Measurements from ENCODE around the gene ABL1. TPM values are rescaled to one million over a fixed set of nuclear protein-coding genes. Genes with fewer than 3 reads are reported as not detected.

The ABL1 gene
- total and polyA plus RNA-seq, 2 of the 13 experiments (the other 11 are each of a cell fraction or from before 2014, with no cell fraction given) = 10.8 to 20.4 TPM

- TF ChIP-seq HNF1A (IDR thresholded peaks at IDR 0.05; ENCODE audit: low read depth) = no peak
- no peak for TF ChIP-seq HNF1A (CRISPR knock-in tag; IDR thresholded peaks at IDR 0.05; ENCODE audit: borderline replicate concordance)
- no peak for TF ChIP-seq ZNF354B (CRISPR knock-in tag; IDR thresholded peaks at IDR 0.05)
- TF ChIP-seq ZNF205 (CRISPR knock-in tag; IDR thresholded peaks at IDR 0.05) = no peak
- TF ChIP-seq AGO2 (optimal IDR thresholded peaks at IDR 0.05; ENCODE audit: low read depth, low read length) = peak; percentile 43
- 0 out of 2 replicates have a peak, but pooled peaks have one; percentile 27 for TF ChIP-seq ZBTB10 (CRISPR knock-in tag; IDR thresholded peaks at IDR 0.05; ENCODE audit: borderline replicate concordance)
- 0 out of 2 replicates have a peak, but pooled peaks have one; percentile 8 for TF ChIP-seq KAT7 (CRISPR knock-in tag; IDR thresholded peaks at IDR 0.05; ENCODE audit: borderline replicate concordance)
- no peak for TF ChIP-seq ZNF782 (CRISPR knock-in tag; IDR thresholded peaks at IDR 0.05; ENCODE audit: borderline replicate concordance)
- TF ChIP-seq TBL1XR1 (IDR thresholded peaks at IDR 0.05; ENCODE audit: borderline replicate concordance, low read length, partially characterized antibody) = no peak
- TF ChIP-seq ZNF263 (CRISPR knock-in tag; IDR thresholded peaks at IDR 0.05) = no peak; the same call in 1 of the 2 replicates
- peak; percentile 76 for TF ChIP-seq CHD2 (IDR thresholded peaks at IDR 0.05; ENCODE audit: low read depth, low read length)
- no peak for TF ChIP-seq GMEB2 (CRISPR knock-in tag; IDR thresholded peaks at IDR 0.05; ENCODE audit: low read depth)
- no peak for TF ChIP-seq MTF2 (CRISPR knock-in tag; IDR thresholded peaks at IDR 0.05; ENCODE audit: borderline replicate concordance)
- TF ChIP-seq ZNF577 (CRISPR knock-in tag; IDR thresholded peaks at IDR 0.05; ENCODE audit: borderline replicate concordance, low read depth) = no peak
- TF ChIP-seq TGIF2 (CRISPR knock-in tag; IDR thresholded peaks at IDR 0.05) = no peak
- TF ChIP-seq RXRA (CRISPR knock-in tag; IDR thresholded peaks at IDR 0.05) = no peak
- TF ChIP-seq KDM2A (CRISPR knock-in tag; IDR thresholded peaks at IDR 0.05; ENCODE audit: borderline replicate concordance, low read depth) = peak; percentile 62; the same call in 1 of the 2 replicates
- TF ChIP-seq ZNF543 (CRISPR knock-in tag; IDR thresholded peaks at IDR 0.05) = no peak
- no peak for TF ChIP-seq ZNF691 (CRISPR knock-in tag; IDR thresholded peaks at IDR 0.05; ENCODE audit: borderline replicate concordance, low read depth)
- TF ChIP-seq PHF21A (CRISPR knock-in tag; IDR thresholded peaks at IDR 0.05) = no peak
Measured at GRCh38 chr9:130835441-130836298, 616 bp downstream of the ABL1 start (continued).

Measured in HepG2 (cell line).